ENCODE measurements around the gene SERP2. TPM values are rescaled to one million over a fixed set of nuclear protein-coding genes. Genes with fewer than 3 reads are reported as not detected.

Gene SERP2
- total and polyA plus RNA-seq, 8 donors: 1.0 to 255 (median 9.3) TPM; not detected in 1

- Histone ChIP-seq H3K27ac (no peak overlapping the region), H3K4me3 (no peak overlapping the region)
- TF ChIP-seq, protein P1, sequence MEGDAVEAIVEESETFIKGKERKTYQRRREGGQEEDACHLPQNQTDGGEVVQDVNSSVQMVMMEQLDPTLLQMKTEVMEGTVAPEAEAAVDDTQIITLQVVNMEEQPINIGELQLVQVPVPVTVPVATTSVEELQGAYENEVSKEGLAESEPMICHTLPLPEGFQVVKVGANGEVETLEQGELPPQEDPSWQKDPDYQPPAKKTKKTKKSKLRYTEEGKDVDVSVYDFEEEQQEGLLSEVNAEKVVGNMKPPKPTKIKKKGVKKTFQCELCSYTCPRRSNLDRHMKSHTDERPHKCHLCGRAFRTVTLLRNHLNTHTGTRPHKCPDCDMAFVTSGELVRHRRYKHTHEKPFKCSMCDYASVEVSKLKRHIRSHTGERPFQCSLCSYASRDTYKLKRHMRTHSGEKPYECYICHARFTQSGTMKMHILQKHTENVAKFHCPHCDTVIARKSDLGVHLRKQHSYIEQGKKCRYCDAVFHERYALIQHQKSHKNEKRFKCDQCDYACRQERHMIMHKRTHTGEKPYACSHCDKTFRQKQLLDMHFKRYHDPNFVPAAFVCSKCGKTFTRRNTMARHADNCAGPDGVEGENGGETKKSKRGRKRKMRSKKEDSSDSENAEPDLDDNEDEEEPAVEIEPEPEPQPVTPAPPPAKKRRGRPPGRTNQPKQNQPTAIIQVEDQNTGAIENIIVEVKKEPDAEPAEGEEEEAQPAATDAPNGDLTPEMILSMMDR (IDR thresholded peaks at IDR 0.05): no peak
- TF ChIP-seq EP300 (IDR thresholded peaks at IDR 0.05): no peak
- TF ChIP-seq POLR2A (IDR thresholded peaks at IDR 0.05): no peak
- TF ChIP-seq POLR2AphosphoS5 (IDR thresholded peaks at IDR 0.05): no peak
Observed at GRCh38 chr13:44352202-44352601, 21.4 kb upstream of the SERP2 start.

GRCh38 chr13:44352671-44353070 is 21.0 kb upstream of the SERP2 start:
- WGBS, 5 donors: 71 to 88% (median 85%) methylated on average over 2 of the region's 2 CpGs
- Histone ChIP-seq H3K27me3 (no peaks in the 10 kb centered on the region), H3K9me3 (no peaks in the 10 kb centered on the region), H3K36me3 (no peaks in the 10 kb centered on the region), H3K4me1 (peaks cover 0 to 35% (median 3%) of the 10 kb centered on the region in 4 donors), H3K4me3 (no peak overlapping the region), H3K27ac (no peak overlapping the region)
- no peak for TF ChIP-seq POLR2AphosphoS5 (IDR thresholded peaks at IDR 0.05)
- no peak for TF ChIP-seq EP300 (IDR thresholded peaks at IDR 0.05)
- TF ChIP-seq POLR2A (IDR thresholded peaks at IDR 0.05): no peak
- TF ChIP-seq, protein P1 (IDR thresholded peaks at IDR 0.05): no peak
- DNase-seq: no peak
- intact Hi-C loops (cut with DNase I; ENCODE audit: low total_unique reads): no loop called here

More at GRCh38 chr13:44352202-44352601, 21.4 kb upstream of the SERP2 start:
- no peak for DNase-seq
- intact Hi-C loops (cut with DNase I; ENCODE audit: low total_unique reads): no loop called here
- Histone ChIP-seq H3K9me3 (no peaks in the 10 kb centered on the region), H3K27me3 (no peaks in the 10 kb centered on the region), H3K36me3 (no peaks in the 10 kb centered on the region), H3K4me1 (peaks cover 0 to 35% (median 3%) of the 10 kb centered on the region in 4 donors)
- WGBS, 5 donors: 90 to 98% (median 96%) methylated on average over 3 of the region's 3 CpGs

DNA sequence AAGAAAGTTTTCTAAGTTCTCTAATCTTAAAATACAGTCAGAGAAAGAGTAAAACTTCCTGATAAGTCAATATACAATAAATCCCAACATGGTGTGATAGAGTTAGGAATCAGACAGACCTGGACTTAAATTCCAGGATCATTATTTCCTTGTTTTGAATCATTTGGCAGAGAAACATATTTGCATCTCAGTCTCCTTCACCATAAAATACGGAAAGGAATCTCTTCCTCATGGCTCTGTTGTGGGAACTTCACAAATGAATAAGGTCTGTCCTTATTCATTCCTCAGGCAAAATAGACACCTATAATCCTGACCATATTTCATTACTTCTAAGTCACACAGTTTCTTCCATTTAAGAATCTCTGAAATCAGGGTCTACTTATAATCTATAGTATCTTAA is 19.3 kb upstream of the SERP2 start:
- H3K27me3 ChIP-seq: no peaks in the 10 kb centered on the region
- TF ChIP-seq POLR2A (IDR thresholded peaks at IDR 0.05) (no peak), POLR2AphosphoS5 (IDR thresholded peaks at IDR 0.05) (no peak), EP300 (IDR thresholded peaks at IDR 0.05) (no peak)
- TF ChIP-seq, protein P1 (IDR thresholded peaks at IDR 0.05): no peak
- no peak for DNase-seq
- no peaks in the 10 kb centered on the region for H3K9me3 ChIP-seq
- 45 to 67% (median 56%) methylated on average over 1 of the region's 1 CpG for WGBS, 5 donors
- intact Hi-C loops (cut with DNase I; ENCODE audit: low total_unique reads): no loop called here
- peaks cover 0 to 35% (median 5%) of the 10 kb centered on the region in 4 donors for H3K4me1 ChIP-seq
- no peak overlapping the region for H3K27ac ChIP-seq
- no peak overlapping the region for H3K4me3 ChIP-seq
- no peaks in the 10 kb centered on the region for H3K36me3 ChIP-seq

DNA sequence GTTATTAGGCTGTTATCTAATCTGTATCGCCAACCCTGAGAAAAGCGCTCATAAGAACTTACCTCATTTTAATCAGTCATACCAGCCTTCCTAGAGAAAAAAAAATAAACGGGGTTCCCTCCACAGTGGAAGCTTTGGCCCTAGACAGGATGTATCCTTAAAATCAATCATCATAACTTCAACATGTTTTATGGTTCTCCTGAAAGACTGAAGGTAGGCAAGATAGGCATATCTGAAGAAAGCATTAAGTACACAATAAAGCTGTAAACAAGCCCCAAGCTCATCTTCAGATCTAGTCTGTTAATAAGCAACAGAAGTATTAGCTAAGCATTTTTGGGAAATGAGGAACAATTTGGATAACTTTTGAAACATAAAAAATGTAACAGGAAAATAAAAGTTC is 18.7 kb upstream of the SERP2 start:
- intact Hi-C loops (cut with DNase I; ENCODE audit: low total_unique reads): no loop called here

More for the DNA sequence above, 18.7 kb upstream of the SERP2 start:
- H3K27me3 ChIP-seq: no peaks in the 10 kb centered on the region
- no peaks in the 10 kb centered on the region for H3K9me3 ChIP-seq
- TF ChIP-seq, protein P1 (IDR thresholded peaks at IDR 0.05): no peak
- TF ChIP-seq EP300 (IDR thresholded peaks at IDR 0.05) (no peak), POLR2A (IDR thresholded peaks at IDR 0.05) (no peak)
- 23 to 46% (median 39%) methylated on average over 3 of the region's 3 CpGs for WGBS, 5 donors
- H3K4me1 ChIP-seq: peaks cover 0 to 35% (median 5%) of the 10 kb centered on the region in 4 donors
- H3K4me3 ChIP-seq: no peak overlapping the region
- H3K27ac ChIP-seq: no peak overlapping the region
- no peak for DNase-seq
- no peaks in the 10 kb centered on the region for H3K36me3 ChIP-seq
